Measurements from ENCODE around the gene PRR3. TPM values are rescaled to one million over a fixed set of nuclear protein-coding genes. Genes with fewer than 3 reads are reported as not detected.

PRR3 gene
- total RNA-seq, 1 donor from 2014 or later: 25.0 TPM

DNA sequence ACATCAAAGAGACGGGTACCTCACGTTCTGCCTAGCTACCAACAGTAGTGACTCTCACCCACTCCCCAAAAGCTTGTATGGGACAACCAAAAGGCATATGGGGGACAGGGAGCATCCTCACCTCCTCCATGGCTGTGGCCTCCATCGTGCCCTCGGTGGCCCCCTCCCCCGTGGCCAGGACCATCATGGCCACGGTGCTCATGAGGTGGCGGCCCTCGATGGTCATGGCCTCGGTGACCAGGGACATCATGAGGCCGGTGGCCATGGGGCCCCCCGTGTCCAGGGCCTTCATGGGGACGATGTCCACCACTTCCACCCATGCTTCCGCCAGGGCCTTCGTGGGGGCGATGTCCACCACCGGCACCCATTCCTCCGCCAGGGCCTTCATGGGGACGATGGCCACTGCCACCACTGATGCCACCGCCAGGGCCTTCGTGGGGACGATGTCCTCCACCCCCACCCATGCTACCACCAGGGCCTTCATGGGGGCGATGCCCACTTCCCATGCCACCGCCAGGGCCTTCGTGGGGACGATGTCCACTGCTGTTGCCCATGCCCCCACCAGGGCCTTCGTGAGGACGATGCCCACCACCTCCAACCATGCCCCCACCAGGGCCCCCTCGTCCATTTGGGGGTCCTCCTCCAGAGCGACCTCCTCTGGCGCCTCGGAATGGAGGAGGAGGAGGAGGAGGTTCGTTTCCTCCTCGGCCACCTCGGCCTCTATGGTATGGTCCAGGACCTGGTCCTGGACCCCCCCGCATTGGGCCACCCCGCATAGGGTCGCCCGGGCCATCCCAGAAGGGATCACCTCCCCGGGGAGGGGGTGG lies 44.9 kb downstream of the PRR3 start:
- Histone ChIP-seq H3K36me3 (peaks cover 65 to 67% of the 10 kb centered on the region in 2 donors), H3K9me3 (no peaks in the 10 kb centered on the region), H3K27me3 (no peaks in the 10 kb centered on the region), H3K4me1 (no peaks in the 10 kb centered on the region), H3K27ac (no peak overlapping the region), H3K4me3 (no peak overlapping the region)
- intact Hi-C loops (cut with DNase I): no loop called here
- TF ChIP-seq, protein P1, sequence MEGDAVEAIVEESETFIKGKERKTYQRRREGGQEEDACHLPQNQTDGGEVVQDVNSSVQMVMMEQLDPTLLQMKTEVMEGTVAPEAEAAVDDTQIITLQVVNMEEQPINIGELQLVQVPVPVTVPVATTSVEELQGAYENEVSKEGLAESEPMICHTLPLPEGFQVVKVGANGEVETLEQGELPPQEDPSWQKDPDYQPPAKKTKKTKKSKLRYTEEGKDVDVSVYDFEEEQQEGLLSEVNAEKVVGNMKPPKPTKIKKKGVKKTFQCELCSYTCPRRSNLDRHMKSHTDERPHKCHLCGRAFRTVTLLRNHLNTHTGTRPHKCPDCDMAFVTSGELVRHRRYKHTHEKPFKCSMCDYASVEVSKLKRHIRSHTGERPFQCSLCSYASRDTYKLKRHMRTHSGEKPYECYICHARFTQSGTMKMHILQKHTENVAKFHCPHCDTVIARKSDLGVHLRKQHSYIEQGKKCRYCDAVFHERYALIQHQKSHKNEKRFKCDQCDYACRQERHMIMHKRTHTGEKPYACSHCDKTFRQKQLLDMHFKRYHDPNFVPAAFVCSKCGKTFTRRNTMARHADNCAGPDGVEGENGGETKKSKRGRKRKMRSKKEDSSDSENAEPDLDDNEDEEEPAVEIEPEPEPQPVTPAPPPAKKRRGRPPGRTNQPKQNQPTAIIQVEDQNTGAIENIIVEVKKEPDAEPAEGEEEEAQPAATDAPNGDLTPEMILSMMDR (IDR thresholded peaks at IDR 0.05): no peak
- DNase-seq (ENCODE audit: low spot score in 2 of 2): no peak

DNA sequence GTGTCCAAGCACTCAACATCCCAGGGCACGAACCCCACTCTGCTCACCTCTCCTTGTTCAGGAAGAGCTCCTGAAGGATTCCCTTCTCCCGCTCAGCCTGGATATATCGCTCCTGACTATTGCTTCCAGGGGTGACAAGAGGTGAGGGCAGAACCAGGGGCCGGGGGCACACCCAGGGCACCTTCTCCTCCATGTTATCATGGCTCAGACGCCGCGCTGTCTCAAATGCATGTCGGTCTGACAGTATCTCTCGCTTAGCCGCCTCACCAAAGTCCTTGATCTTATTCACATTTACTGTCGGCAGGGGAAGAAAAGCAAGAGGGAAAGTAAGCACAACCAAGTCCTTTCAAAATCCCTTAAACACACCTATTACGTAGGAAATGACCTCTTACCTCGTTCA lies 46.9 kb downstream of the PRR3 start:
- H3K36me3 ChIP-seq: peaks cover 84 to 86% of the 10 kb centered on the region in 2 donors
- TF ChIP-seq, protein P1 (IDR thresholded peaks at IDR 0.05): no peak
- intact Hi-C loops (cut with DNase I): no loop called here
- no peak overlapping the region for H3K4me3 ChIP-seq
- no peak overlapping the region for H3K27ac ChIP-seq
- H3K27me3 ChIP-seq: no peaks in the 10 kb centered on the region
- DNase-seq (ENCODE audit: low spot score in 2 of 2): no peak
- H3K9me3 ChIP-seq: no peaks in the 10 kb centered on the region
- H3K4me1 ChIP-seq: peaks cover 0 to under 1% of the 10 kb centered on the region in 2 donors

DNA sequence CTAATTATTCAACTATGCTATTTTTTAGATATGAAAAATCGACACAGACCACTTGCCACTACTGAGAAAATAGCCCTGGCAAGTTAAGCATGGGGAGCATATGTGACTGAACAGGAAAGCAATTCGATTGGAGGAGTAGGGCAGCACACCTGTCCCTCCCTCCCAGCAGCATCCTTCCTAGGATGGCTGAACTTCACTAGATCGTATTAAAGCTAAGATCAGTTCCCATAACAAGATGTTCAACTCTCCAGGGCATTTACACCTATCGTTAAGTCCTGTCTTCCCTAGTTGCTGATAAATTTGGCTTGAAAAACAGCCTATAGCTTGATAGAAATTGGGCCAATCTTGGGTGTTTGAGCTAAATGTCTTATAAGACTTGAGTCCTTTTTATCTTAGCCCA lies 53.0 kb downstream of the PRR3 start:
- H3K36me3 ChIP-seq: peaks cover 38 to 43% of the 10 kb centered on the region in 2 donors
- no peaks in the 10 kb centered on the region for H3K27me3 ChIP-seq
- H3K9me3 ChIP-seq: no peaks in the 10 kb centered on the region
- intact Hi-C loops (cut with DNase I): loop anchor here (5.0 to 10.0 kb wide), 2 partner anchors 123 to 935 kb away; partner anchors contain the start of genes ATP6V1G2, DDX39B, HLA-E and NFKBIL1
- no peak overlapping the region for H3K4me3 ChIP-seq
- DNase-seq (ENCODE audit: low spot score in 2 of 2): no peak
- TF ChIP-seq, protein P1 (IDR thresholded peaks at IDR 0.05): no peak
- H3K27ac ChIP-seq: no peak overlapping the region
- peaks cover 9 to 48% of the 10 kb centered on the region in 2 donors for H3K4me1 ChIP-seq

DNA sequence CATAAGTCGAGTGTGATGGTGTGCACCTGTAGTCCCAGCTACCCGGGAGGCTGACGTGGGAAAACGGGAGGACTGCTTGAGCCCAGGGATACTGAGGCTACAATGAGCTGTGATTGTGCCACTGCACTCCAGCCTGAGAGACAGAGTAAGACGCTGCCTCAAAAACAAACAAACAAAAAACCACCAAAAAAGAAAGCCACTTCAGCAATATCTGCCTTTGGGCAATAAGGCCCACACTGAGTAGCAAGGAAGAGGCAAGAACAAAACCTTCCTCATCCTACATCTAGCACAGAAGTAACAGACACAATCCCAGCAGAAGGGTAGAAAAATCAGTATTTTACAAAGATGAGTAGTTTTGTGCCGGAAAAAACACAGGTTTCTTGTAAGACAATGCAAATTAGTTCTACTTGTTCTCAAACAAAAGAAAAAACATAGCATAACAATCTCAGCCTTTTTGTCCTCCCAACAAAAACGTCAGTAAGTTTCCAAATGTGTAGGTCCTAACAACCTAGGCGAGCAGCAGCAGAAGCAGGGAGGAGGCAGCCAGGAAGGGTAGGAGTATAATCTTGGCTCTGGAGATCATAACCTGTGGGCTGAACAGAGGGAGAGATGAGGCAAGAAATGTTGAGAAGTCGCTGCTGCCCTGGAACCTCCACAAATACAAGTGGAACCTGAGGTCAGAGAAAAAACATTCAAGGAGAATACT lies 54.2 kb downstream of the PRR3 start:
- intact Hi-C loops (cut with DNase I): loop anchor here (5.0 to 10.0 kb wide), 2 partner anchors 124 to 933 kb away; partner anchors contain the start of genes ATP6V1G2, DDX39B, HLA-E and NFKBIL1
- no peak for DNase-seq (ENCODE audit: low spot score in 2 of 2)
- no peaks in the 10 kb centered on the region for H3K9me3 ChIP-seq
- H3K4me3 ChIP-seq: no peak overlapping the region
- H3K4me1 ChIP-seq: peaks cover 9 to 48% of the 10 kb centered on the region in 2 donors
- H3K36me3 ChIP-seq: peaks cover 31 to 37% of the 10 kb centered on the region in 2 donors
- TF ChIP-seq, protein P1 (IDR thresholded peaks at IDR 0.05): no peak
- H3K27me3 ChIP-seq: no peaks in the 10 kb centered on the region
- H3K27ac ChIP-seq: peak overlapping the region; percentile 7 to 19

DNA sequence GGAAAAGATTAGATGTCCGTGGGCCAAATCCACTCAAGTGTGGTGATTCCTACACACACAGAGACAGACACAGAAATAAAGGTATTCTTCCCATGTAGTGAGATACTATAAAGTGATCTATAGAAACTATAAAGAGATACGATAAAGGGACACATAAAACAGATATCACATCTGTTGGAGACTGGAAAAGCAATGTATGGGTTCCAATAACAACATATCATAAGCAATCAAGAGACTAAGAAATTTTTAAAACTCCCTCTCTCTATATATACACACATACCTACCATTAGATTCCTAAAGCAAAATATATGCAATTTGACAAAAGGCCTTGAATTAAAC lies 54.7 kb downstream of the PRR3 start:
- intact Hi-C loops (cut with DNase I): loop anchor here (5.0 to 10.0 kb wide), 2 partner anchors 125 to 933 kb away; partner anchors contain the start of genes ATP6V1G2, DDX39B, HLA-E and NFKBIL1
- DNase-seq (ENCODE audit: low spot score in 2 of 2): no peak
- H3K27me3 ChIP-seq: no peaks in the 10 kb centered on the region
- peak overlapping the region; percentile 7 to 19 for H3K27ac ChIP-seq
- no peak overlapping the region for H3K4me3 ChIP-seq
- TF ChIP-seq, protein P1 (IDR thresholded peaks at IDR 0.05): no peak
- H3K4me1 ChIP-seq: peaks cover 9 to 48% of the 10 kb centered on the region in 2 donors
- peaks cover 32 to 37% of the 10 kb centered on the region in 2 donors for H3K36me3 ChIP-seq
- H3K9me3 ChIP-seq: no peaks in the 10 kb centered on the region
